ENCODE data around the gene CPSF3.

CPSF3 gene

GRCh38 chr2:9480157-9480556 lies 56.7 kb downstream of the CPSF3 start:
- no peaks in the 10 kb centered on the region for H3K9me3 ChIP-seq (ENCODE audit: control insufficient read depth, insufficient read depth, low read depth, low read length)
- POLR2A ChIA-PET, result no interaction called here
- TF ChIP-seq EGR2 (tag by site-specific recombination; IDR thresholded peaks at IDR 0.05; ENCODE audit: low read depth) (no peak), ZNF600 (tag by site-specific recombination; IDR thresholded peaks at IDR 0.05) (no peak), SP3 (tag by site-specific recombination; IDR thresholded peaks at IDR 0.05) (no peak), ZNF292 (tag by site-specific recombination; IDR thresholded peaks at IDR 0.05; ENCODE audit: borderline replicate concordance, low read depth) (no peak), ZNF626 (tag by site-specific recombination; IDR thresholded peaks at IDR 0.05) (no peak), ZNF175 (tag by site-specific recombination; IDR thresholded peaks at IDR 0.05) (no peak)
- TF ChIP-seq, protein P1, sequence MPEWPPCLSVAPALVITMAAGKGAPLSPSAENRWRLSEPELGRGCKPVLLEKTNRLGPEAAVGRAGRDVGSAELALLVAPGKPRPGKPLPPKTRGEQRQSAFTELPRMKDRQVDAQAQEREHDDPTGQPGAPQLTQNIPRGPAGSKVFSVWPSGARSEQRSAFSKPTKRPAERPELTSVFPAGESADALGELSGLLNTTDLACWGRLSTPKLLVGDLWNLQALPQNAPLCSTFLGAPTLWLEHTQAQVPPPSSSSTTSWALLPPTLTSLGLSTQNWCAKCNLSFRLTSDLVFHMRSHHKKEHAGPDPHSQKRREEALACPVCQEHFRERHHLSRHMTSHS (tag by site-specific recombination; IDR thresholded peaks at IDR 0.05), result no peak
- peaks cover 26 to 77% of the 10 kb centered on the region in 2 experiments for H3K36me3 ChIP-seq (ENCODE audit: control insufficient read depth in 2 of 2, insufficient read depth in 1 of 2, low read length in 2 of 2)
- H3K4me1 ChIP-seq (ENCODE audit: control insufficient read depth, insufficient read depth, low read length), result no peaks in the 10 kb centered on the region
- no peak overlapping the region for H3K27ac ChIP-seq (ENCODE audit: extremely low read depth, low read depth, low read length)
- H3K4me3 ChIP-seq (ENCODE audit: low read depth, low read length), result no peak overlapping the region
- CTCF ChIA-PET, result no interaction called here

- Histone ChIP-seq H3K4me3 (ENCODE audit: low read depth, low read length) (no peak overlapping the region), H3K9me3 (ENCODE audit: control insufficient read depth, insufficient read depth, low read depth, low read length) (no peaks in the 10 kb centered on the region), H3K36me3 (ENCODE audit: control insufficient read depth in 2 of 2, insufficient read depth in 1 of 2, low read length in 2 of 2) (peaks cover 54 to 95% of the 10 kb centered on the region in 2 experiments), H3K27ac (ENCODE audit: extremely low read depth, low read depth, low read length) (no peak overlapping the region), H3K4me1 (ENCODE audit: control insufficient read depth, insufficient read depth, low read length) (no peaks in the 10 kb centered on the region)
- CTCF ChIA-PET, result interaction anchor here (0.9 kb wide), 1 partner anchor 9 kb away, joined by 3 read pairs; no protein-coding TSS in a partner anchor
- POLR2A ChIA-PET, result no interaction called here
- TF ChIP-seq, protein P2, sequence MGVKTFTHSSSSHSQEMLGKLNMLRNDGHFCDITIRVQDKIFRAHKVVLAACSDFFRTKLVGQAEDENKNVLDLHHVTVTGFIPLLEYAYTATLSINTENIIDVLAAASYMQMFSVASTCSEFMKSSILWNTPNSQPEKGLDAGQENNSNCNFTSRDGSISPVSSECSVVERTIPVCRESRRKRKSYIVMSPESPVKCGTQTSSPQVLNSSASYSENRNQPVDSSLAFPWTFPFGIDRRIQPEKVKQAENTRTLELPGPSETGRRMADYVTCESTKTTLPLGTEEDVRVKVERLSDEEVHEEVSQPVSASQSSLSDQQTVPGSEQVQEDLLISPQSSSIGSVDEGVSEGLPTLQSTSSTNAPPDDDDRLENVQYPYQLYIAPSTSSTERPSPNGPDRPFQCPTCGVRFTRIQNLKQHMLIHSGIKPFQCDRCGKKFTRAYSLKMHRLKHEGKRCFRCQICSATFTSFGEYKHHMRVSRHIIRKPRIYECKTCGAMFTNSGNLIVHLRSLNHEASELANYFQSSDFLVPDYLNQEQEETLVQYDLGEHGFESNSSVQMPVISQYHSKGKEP (tag by site-specific recombination; IDR thresholded peaks at IDR 0.05), result no peak
- TF ChIP-seq ZNF658 (tag by site-specific recombination; IDR thresholded peaks at IDR 0.05), result no peak
- TF ChIP-seq, protein P3, sequence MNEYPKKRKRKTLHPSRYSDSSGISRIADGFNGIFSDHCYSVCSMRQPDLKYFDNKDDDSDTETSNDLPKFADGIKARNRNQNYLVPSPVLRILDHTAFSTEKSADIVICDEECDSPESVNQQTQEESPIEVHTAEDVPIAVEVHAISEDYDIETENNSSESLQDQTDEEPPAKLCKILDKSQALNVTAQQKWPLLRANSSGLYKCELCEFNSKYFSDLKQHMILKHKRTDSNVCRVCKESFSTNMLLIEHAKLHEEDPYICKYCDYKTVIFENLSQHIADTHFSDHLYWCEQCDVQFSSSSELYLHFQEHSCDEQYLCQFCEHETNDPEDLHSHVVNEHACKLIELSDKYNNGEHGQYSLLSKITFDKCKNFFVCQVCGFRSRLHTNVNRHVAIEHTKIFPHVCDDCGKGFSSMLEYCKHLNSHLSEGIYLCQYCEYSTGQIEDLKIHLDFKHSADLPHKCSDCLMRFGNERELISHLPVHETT (tag by site-specific recombination; IDR thresholded peaks at IDR 0.05), result no peak
- no peak for TF ChIP-seq ZNF174 (tag by site-specific recombination; IDR thresholded peaks at IDR 0.05)
- no peak for TF ChIP-seq YY1 (tag by site-specific recombination; IDR thresholded peaks at IDR 0.05)
- no peak for TF ChIP-seq FEZF1 (tag by site-specific recombination; IDR thresholded peaks at IDR 0.05)
Observed at GRCh38 chr2:9483107-9483506, 59.7 kb downstream of the CPSF3 start.

DNA sequence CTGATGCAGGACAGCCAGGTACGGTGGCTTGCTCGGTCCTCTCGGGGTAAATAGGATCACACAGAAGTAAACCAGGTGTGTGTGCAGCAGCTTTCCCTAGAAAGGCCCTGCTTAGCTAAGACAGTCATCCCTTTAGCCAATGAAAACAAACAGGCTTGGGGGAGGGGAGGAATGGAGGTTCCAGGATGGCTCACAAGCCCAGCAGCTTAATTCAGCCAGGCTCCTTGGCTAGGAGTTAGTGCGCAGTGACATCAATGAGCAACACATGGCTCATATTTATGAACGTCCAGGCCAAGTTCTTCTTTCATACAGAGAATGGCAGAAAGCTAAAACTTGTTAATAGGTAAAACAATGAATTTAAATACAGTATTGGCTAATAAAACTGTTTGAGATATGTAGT lies 61.1 kb downstream of the CPSF3 start:
- POLR2A ChIA-PET, result interaction anchor here (0.7 kb wide), 1 partner anchor 10 kb away, joined by 3 read pairs; no protein-coding TSS in a partner anchor
- H3K4me3 ChIP-seq (ENCODE audit: low read depth, low read length), result no peak overlapping the region
- peaks cover 66 to 96% of the 10 kb centered on the region in 2 experiments for H3K36me3 ChIP-seq (ENCODE audit: control insufficient read depth in 2 of 2, insufficient read depth in 1 of 2, low read length in 2 of 2)
- CTCF ChIA-PET, result no interaction called here
- no peaks in the 10 kb centered on the region for H3K9me3 ChIP-seq (ENCODE audit: control insufficient read depth, insufficient read depth, low read depth, low read length)
- H3K27ac ChIP-seq (ENCODE audit: extremely low read depth, low read depth, low read length), result no peak overlapping the region
- TF ChIP-seq, protein P1 (tag by site-specific recombination; IDR thresholded peaks at IDR 0.05), result no peak
- TF ChIP-seq ZNF561 (tag by site-specific recombination; IDR thresholded peaks at IDR 0.05; ENCODE audit: borderline replicate concordance) (no peak), ZBTB21 (tag by site-specific recombination; IDR thresholded peaks at IDR 0.05) (no peak), ZNF341 (tag by site-specific recombination; IDR thresholded peaks at IDR 0.05; ENCODE audit: low read depth) (no peak), PRDM10 (tag by site-specific recombination; IDR thresholded peaks at IDR 0.05) (no peak), ZNF654 (tag by site-specific recombination; IDR thresholded peaks at IDR 0.05; ENCODE audit: low read depth) (no peak), ZSCAN23 (tag by site-specific recombination; IDR thresholded peaks at IDR 0.05) (no peak), ZNF211 (tag by site-specific recombination; IDR thresholded peaks at IDR 0.05; ENCODE audit: low read depth) (no peak), ZNF37A (tag by site-specific recombination; IDR thresholded peaks at IDR 0.05) (no peak), ZNF155 (tag by site-specific recombination; IDR thresholded peaks at IDR 0.05) (no peak)
- TF ChIP-seq, protein P4, sequence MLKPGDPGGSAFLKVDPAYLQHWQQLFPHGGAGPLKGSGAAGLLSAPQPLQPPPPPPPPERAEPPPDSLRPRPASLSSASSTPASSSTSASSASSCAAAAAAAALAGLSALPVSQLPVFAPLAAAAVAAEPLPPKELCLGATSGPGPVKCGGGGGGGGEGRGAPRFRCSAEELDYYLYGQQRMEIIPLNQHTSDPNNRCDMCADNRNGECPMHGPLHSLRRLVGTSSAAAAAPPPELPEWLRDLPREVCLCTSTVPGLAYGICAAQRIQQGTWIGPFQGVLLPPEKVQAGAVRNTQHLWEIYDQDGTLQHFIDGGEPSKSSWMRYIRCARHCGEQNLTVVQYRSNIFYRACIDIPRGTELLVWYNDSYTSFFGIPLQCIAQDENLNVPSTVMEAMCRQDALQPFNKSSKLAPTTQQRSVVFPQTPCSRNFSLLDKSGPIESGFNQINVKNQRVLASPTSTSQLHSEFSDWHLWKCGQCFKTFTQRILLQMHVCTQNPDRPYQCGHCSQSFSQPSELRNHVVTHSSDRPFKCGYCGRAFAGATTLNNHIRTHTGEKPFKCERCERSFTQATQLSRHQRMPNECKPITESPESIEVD (tag by site-specific recombination; IDR thresholded peaks at IDR 0.05), result no peak
- H3K4me1 ChIP-seq (ENCODE audit: control insufficient read depth, insufficient read depth, low read length), result no peaks in the 10 kb centered on the region
